LNCaP clone FGC (cell line): ENCODE data around the gene SMIM10L2A.

Source experiments
- DNase-seq: peaks from one replicate; pipeline ENCODE4 v3.0.0-alpha.2; 2011; ENCODE audit warnings: low read depth
- H3K4me3 ChIP-seq: 2 replicates; pipeline ENCODE4 v1.5.1; 2011; ENCODE audit warnings: mild to moderate bottlenecking, low read depth, low read length, control low read depth
- TF ChIP-seq, protein P1 (sequence below): IDR thresholded peaks from 2 replicates; pipeline ENCODE4 v1.5.1; 2012; ENCODE audit warnings: mild to moderate bottlenecking; ENCODE audit not compliant: control insufficient read depth, insufficient read depth; ENCODE audit errors: extremely low read depth

SMIM10L2A gene

DNA sequence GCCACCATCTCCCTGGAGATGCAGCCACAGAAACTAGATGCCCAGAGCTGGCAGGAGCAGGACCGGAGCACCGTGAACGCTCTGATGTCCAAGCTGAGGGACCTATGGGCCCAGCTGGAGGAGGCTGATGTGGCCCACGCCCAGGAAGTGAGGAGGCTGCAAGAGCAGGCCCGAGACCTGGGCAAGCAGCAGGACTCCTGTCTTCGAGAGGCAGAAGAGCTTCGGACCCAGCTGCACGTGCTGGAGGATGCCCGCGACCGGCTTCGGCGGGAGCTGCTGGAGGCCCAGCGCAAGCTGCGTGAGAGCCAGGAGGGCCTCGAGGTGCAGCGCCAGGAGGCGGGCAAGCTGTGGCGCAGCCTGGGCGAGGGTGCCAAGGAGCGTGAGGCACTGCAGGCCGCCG, 14.2 kb downstream of the SMIM10L2A start:
- H3K4me3 ChIP-seq = no peak overlapping the region
- no peak for DNase-seq
- TF ChIP-seq, protein P1, sequence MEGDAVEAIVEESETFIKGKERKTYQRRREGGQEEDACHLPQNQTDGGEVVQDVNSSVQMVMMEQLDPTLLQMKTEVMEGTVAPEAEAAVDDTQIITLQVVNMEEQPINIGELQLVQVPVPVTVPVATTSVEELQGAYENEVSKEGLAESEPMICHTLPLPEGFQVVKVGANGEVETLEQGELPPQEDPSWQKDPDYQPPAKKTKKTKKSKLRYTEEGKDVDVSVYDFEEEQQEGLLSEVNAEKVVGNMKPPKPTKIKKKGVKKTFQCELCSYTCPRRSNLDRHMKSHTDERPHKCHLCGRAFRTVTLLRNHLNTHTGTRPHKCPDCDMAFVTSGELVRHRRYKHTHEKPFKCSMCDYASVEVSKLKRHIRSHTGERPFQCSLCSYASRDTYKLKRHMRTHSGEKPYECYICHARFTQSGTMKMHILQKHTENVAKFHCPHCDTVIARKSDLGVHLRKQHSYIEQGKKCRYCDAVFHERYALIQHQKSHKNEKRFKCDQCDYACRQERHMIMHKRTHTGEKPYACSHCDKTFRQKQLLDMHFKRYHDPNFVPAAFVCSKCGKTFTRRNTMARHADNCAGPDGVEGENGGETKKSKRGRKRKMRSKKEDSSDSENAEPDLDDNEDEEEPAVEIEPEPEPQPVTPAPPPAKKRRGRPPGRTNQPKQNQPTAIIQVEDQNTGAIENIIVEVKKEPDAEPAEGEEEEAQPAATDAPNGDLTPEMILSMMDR = no peak

DNA sequence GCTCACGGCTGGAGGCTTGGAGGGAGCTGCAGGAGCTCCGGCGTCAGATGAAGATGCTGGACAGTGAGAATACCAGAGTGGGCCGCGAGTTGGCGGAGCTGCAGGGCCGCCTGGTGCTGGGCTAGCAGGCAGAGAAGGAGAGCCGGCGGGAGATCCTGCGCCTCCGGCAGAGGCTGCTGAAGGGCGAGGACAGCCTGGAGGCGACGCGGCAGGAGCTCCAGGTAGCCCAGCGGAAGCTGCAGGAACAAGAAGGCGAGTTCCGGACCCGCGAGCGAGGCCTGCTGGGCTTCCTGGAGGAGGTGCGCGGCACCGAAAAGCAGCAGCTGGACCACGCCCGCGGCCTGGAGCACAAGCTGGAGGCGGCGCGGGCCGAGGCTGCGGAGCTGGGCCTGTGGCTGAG, 14.7 kb downstream of the SMIM10L2A start:
- H3K4me3 ChIP-seq = no peak overlapping the region
- TF ChIP-seq, protein P1 = no peak
- no peak for DNase-seq

DNA sequence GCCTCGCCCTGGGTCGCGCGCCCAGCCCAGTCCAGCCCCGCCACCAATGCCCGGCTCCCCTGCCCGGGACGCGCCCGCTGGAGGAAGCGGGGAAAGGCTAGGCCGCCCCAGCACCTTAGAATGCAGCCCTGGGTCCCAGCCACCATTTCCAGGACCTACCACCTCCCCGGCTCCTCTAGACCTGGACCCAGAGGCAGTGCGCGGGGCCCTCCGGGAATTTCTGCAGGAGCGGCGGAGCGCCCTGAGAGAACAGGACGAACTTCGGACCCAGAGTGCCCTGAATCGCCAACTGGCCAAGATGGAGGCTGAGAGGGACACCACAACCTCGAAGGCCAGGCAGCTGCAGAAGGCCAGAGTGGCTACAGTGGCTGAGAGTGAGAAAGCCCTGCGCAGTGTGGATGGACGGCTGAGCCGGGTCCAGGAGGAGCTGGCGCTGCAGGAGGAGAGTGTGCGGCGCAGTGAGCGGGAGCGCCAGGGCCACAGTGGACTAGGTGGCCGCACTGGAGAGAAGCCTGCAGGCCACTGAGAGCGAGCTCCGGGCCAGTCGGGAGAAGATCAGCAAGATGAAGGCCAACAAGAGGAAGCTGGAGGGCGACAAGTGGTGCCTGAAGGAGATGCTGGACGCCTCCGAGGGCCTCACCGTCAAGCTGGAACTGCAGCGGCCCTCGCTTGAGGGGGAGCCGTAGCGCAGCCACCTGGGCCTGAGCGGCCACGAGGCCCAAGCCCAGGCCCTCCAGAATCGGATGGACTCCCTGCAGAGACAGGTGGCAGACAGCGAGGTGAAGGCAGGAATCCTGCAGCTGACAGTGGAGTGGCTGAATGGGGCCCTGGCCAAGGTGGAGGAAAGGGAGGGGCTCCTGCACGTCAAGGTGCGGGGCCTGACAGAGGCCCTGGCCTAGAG, 15.5 kb downstream of the SMIM10L2A start:
- DNase-seq = no peak
- TF ChIP-seq, protein P1 = no peak
- H3K4me3 ChIP-seq = no peak overlapping the region

DNA sequence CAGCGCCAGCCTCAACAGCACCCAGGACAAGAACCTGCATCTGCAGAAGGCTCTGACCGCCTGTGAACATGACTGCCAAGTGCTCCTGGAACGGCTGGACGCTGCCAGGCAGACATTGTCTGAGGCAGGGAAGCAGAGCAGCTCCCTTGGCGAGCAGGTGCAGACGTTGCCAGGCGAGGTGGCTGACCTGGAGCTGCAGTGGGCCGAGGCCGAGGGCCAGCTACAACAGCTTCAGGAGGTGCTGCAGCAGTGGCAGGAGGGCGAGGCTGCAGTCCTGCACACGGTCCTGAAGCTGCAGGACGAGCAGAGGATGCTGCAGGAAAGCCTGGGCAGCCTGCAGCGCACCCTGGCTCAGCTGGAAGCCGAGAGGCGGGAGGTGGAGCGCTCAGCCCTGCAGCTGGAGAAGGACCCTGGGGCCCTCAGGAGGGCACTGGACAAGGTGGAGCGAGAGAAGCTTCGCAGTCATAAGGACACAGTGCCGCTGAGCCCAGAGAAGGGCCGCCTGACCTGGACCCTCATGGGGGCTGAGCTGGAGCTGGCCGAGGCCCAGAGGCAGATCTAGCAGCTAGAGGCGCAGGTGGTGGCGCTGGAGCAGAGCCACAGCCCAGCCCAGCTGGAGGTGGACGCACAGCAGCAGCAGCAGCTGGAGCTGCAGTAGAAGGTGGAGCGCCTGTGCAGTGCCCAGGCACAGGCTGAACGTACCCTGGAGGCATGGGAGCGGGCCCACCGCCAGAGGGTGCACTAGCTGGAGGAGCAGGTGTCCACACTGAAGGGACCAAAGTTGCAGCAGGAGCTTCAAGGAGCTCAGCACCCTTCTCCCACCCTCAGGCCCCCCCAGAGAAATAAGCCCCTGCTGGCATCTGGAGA, 16.4 kb downstream of the SMIM10L2A start:
- no peak for DNase-seq
- H3K4me3 ChIP-seq = no peak overlapping the region
- TF ChIP-seq, protein P1 = peak; percentile 30; the same call in 1 of the 2 replicates

DNA sequence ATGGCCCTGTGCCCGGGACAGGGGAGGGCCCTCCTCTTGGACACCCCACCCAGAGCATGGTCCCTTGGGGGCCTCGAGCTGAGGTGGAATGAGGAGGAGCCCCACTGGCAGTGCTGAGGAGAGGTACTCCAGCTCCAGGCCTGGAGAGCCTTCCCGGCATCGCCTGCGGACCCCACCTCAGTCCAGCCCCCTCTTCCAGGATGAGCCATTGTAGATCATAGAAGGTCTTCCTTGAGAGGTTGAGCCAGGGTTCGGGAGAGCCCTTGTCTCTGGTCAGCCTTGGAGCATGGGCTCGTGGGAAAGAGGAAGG, 16.9 kb downstream of the SMIM10L2A start:
- no peak overlapping the region for H3K4me3 ChIP-seq
- no peak for DNase-seq
- TF ChIP-seq, protein P1 = no peak

DNA sequence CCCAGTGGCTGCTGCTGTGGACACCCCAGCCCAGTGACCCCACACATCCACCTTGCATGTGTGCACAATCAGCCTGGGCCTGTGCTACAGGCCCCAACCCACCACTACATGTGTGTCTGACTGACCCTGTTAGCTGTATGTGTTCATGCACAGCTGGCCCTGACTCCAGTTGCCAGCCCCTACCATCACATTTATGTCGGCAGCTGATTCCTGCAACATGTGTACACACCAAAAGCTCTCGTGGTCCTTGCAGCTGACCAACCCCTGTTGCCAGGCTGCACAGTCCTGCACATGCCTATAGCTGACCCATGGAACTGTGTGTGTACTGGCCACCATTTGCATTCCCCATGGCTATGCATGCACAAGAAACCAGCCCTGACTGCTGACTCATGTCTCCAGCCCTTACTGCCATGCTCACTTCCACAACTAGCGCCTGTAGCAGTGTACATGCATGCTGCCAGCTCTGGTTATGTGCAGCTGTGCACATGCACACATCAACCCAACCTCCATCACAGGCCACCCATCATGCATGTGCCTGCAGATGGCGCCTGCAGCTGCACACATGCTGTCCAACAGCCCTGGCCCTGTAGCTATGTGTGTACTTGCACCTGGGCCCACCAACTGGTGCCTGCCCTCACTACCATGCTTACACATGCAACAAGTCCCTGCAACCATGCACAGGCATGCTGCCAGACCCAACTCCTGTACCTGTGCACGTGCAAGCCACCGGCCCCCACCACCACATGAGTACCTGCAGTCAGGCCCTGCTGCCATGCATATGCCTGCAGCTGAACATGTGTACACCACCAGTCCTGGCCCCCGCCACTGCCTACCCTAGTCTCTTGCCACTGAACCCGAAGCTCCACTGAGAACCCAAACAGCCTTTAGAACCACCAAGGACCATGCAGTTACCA, 28.1 kb downstream of the SMIM10L2A start:
- H3K4me3 ChIP-seq = no peak overlapping the region
- no peak for DNase-seq
- TF ChIP-seq, protein P1 = no peak
